AG04449 (cell line): Measurements from ENCODE around the gene ZFAND5.

ENCODE experiments used
- CTCF ChIA-PET: fragments of 350-600 bp; formaldehyde crosslinking; extraction: SDS; loops from one replicate; lab custom pipeline; 2021; ENCODE audit warnings: antibody characterized with exemption; lab: Yijun Ruan, JAX
- POLR2A ChIA-PET: fragments of 400-600, 350-600 bp; formaldehyde crosslinking; extraction: SDS; loops from one replicate; lab custom pipeline; 2020; ENCODE audit warnings: antibody characterized with exemption, inconsistent platforms; lab: Yijun Ruan, JAX
- DNase-seq: peaks from one replicate; pipeline ENCODE4 v3.0.0-alpha.2; 2010; ENCODE audit warnings: low read depth, low spot score
- H3K4me3 ChIP-seq: 2 replicates; pipeline ENCODE4 v1.5.1; 2011; ENCODE audit warnings: low read depth, mild to moderate bottlenecking, control low read depth, low read length
- CTCF ChIP-seq: IDR thresholded peaks from one replicate; pipeline ENCODE4 v1.5.1; 2011; ENCODE audit warnings: mild to moderate bottlenecking, moderate library complexity, low read length, control low read depth, inconsistent platforms; ENCODE audit not compliant: insufficient read depth; ENCODE audit errors: missing control alignments

The ZFAND5 gene

GRCh38 chr9:72364679-72365524 is at the start of gene ZFAND5:
Gene ZFAND5, minus strand, starts transcription at chr9:72365208. Its CDS starts 4,430 bp downstream, at chr9:72360778.
- TF ChIP-seq CTCF: no peak
- POLR2A ChIA-PET: interaction anchor here (0.6 to 2.9 kb wide), 51 partner anchors 8 to 787 kb away, joined by 3 to 51 read pairs (median 5); partner anchors contain the start of gene ANXA1
- peak; percentile 89 for DNase-seq
- CTCF ChIA-PET: interaction anchor here (0.5 to 8.4 kb wide), 12 partner anchors 8 to 454 kb away, joined by 3 to 74 read pairs (median 4); no protein-coding TSS in a partner anchor
- peak within 1 kb of the TSS; percentile 77 for H3K4me3 ChIP-seq

- H3K4me3 ChIP-seq: no peak overlapping the region
- CTCF ChIA-PET: no interaction called here
- POLR2A ChIA-PET: no interaction called here
- DNase-seq: no peak
- TF ChIP-seq CTCF: no peak
Observed at GRCh38 chr9:72412483-72413040, 47.6 kb upstream of the ZFAND5 start.

- no peak overlapping the region for H3K4me3 ChIP-seq
- DNase-seq: no peak
- no peak for TF ChIP-seq CTCF
- POLR2A ChIA-PET: no interaction called here
- CTCF ChIA-PET: no interaction called here
Observed at GRCh38 chr9:72410214-72410613, 45.2 kb upstream of the ZFAND5 start.

GRCh38 chr9:72407114-72407513 is 42.1 kb upstream of the ZFAND5 start:
- H3K4me3 ChIP-seq: no peak overlapping the region
- ChIA-PET CTCF (no interaction called here), POLR2A (no interaction called here)
- no peak for TF ChIP-seq CTCF
- DNase-seq: no peak

GRCh38 chr9:72402744-72403143 is 37.7 kb upstream of the ZFAND5 start:
- TF ChIP-seq CTCF: no peak
- POLR2A ChIA-PET: no interaction called here
- no peak for DNase-seq
- H3K4me3 ChIP-seq: no peak overlapping the region
- CTCF ChIA-PET: no interaction called here

GRCh38 chr9:72401396-72401795 is 36.4 kb upstream of the ZFAND5 start:
- ChIA-PET CTCF (interaction anchor here (1.3 kb wide), 1 partner anchor 190 kb away, joined by 3 read pairs; no protein-coding TSS in a partner anchor), POLR2A (no interaction called here)
- TF ChIP-seq CTCF: no peak
- DNase-seq: no peak
- no peak overlapping the region for H3K4me3 ChIP-seq
